Left cardiac atrium (tissue), 4 donors: Measurements from ENCODE around the gene PON1. TPM values are rescaled to one million over a fixed set of nuclear protein-coding genes. Genes with fewer than 3 reads are reported as not detected.

ENCODE experiments used
- ATAC-seq, 2 donors: fragments of 200-7000 bp; cut with Tn5 transposase; one replicate each; pipeline ENCODE4 v1.9.1; 2020; ENCODE audit warnings: mild to moderate bottlenecking in 2 of 2, moderate library complexity in 2 of 2
- DNase-seq: peaks from one replicate; pipeline ENCODE4 v3.0.0-alpha.2; 2020
- intact Hi-C, 2 donors: fragments of 100-400 bp; cut with DNase I; formaldehyde crosslinking; loops; one replicate each; pipeline versions ENCODE4 v1.14.1 to v1.15.1; 2022 to 2023
- total RNA-seq, 2 donors: library from RNA; stranded (reverse); fragmentation: NEBNext Ultra II Directional; extraction: Animal tissue kit (Norgen Biotek cat#: 25700); gene quantifications; one replicate each; pipeline ENCODE4 v1.2.1, GENCODE V29; 2021
- donor health status: DM: no; HTN: yes; CAD: no.
- donor health status: DM: no; HTN: yes; CAD: no; lungs with severe emphysema.
- donor health status: DM: yes; HTN: yes; CAD: no.
- donor health status: Dilated cardiomyopathy.

Gene PON1
- total RNA-seq, 2 donors from 2014 or later = not detected

DNA sequence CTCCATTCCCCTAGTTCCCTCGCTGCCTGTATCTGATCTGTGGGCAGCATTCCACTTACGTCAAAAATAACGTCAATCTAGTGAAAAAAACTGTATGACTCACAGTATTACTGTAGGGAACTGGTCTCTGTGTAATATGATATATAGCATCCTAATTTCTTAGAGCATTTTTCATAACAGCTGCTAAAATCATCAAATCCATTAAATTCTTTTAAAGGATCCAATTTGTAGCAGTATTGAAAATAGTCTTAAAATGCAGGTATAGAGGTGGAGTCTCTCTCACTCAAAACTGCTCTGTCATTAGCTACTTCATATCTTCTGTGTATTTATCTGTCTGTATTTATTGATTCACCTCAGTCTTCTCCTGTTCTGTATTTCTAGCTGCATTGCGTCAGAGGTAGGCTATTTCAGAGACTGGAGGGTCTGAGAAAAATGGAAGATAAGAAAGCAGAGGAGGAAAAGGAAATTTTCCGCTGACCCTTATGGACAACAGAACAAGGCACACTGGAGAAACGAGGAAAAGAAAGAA, 59.9 kb downstream of the PON1 start:
- intact Hi-C loops = no loop called here
- DNase-seq (no peak), ATAC-seq (peak; percentile 34 to 75)

DNA sequence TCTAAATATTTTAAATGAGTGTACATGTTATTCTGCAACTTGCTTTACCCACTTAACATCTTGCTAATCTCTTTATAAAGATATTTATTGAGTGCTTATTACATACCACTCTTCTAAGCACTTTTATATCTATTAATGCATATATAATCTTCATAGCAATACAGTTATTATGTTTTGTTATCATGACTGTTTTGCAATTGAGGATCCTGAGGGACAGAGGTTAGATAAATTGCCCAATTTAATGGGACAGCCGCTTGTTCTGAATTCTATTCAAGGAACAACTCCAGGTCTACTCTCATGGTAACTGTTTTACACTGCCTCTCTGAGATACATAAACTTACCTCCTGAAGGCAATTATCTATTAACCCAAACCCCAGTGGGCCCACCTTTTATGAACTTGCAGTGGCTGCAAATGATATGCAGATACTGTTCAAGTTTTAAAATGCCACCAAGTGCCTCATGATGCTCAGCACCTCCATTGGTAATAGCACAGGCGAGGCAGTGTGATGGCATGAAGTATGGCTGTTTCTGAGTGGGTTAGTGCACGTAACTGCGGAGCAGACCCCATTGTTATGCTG, 60.5 kb downstream of the PON1 start:
- ATAC-seq (no peak), DNase-seq (no peak)
- intact Hi-C loops = no loop called here

DNA sequence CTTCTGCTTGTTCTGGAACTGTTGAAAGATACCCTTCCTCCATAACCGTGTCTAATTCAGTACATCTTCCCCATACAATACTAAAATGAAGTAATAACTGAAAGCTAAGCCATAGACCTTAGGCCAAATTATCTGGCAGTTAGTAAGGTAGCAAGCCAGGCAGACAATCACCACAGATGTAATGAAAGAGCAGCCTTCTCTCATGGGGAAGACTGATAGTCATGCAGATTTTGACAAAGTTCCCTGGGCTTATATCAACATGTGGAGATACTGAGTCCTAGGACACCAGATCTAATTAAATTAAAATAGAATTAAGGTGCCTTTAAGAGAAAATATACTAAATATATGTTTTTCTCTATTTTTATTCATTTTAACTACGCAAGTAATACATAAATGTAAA, 61.5 kb downstream of the PON1 start:
- no peak for ATAC-seq
- no peak for DNase-seq
- intact Hi-C loops = no loop called here

DNA sequence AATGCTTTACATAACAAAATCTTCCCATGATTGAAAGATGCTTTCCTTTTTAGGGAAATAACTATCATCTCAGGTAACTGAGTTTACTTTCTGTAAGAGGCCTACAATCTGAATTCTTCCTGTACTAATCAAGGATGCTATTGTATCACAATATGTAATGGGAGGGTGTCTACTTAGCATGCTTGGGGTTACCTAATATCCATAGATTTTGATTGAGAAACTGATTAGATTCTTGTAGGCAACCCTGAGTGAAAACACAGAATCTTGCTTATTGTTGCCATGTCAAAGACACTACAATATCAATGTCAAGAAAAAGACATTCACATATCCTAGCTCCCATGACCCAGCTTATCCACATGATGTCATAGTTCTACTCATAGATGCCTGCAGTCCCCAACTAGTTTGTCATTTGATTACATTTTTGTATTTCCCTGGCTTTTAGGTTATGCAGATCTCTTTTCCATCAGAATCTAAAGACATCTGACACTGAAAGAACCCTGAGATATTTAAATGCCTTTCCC, 62.4 kb downstream of the PON1 start:
- DNase-seq (no peak), ATAC-seq (no peak)
- intact Hi-C loops = no loop called here

DNA sequence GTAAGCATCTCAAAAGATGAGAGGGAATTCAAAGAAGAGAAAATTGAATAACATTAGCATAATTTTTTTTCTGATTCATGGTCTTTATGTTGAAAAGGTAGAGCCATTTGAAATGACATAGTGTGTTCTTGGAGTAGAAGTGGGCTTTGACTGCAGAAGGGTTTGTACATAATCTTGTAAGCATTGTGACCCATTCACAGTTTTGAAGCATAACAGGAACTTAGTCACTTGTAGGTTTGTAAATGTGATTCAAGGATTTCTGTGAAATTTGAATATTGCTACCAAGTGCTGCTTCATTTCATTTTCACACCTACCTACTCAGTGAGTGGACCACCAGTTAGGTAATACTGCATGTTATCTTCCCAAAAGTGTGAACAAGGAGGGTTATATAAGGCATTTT, 68.6 kb downstream of the PON1 start:
- ATAC-seq (no peak), DNase-seq (no peak)
- intact Hi-C loops = no loop called here

DNA sequence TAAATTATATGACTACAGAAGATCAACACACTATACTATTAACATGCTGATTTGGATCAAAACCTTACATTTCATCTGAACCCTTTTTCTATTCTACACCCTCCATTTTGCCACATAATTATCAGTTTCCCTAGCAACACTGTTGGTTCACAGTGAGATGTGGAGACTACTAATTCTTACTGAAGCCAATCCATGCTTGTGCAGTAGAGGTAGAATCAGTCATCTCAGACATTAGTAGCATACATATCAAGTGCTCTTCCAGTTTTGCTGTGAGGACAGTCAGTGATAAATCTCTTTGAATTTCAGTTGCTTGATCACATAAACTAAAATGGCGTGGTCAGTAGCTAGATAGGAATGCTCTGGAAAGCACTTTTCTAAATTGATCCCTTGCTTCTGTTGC, 70.3 kb downstream of the PON1 start:
- DNase-seq (no peak), ATAC-seq (no peak)
- intact Hi-C loops = no loop called here

- DNase-seq (no peak), ATAC-seq (no peak)
- intact Hi-C loops = no loop called here
These were observed 72.4 kb downstream of the PON1 start for GRCh38 chr7:95251966-95252365.

DNA sequence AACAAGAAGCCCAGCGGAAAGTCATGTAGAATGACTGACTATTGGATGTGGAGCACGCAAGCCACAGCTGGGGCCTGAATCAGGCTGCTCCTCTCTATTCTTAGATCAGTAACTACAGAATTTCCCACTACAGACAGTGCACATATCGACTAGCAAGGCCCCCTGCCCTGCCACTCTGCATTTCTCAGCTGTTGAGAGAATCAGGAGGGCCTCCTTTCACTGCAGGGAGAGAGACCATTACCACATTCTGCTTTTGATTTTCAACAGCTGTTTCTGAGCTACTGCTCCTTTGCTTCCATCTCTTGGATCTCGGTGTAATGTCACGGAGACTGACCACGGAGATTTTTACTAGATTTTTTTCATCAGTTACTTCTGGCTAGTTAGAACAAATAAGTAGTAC, 73.8 kb downstream of the PON1 start:
- no peak for DNase-seq
- ATAC-seq = no peak
- intact Hi-C loops = no loop called here

Other genes starting within 250 kb of the PON1 start
- gene PON3, start 71.8 kb upstream of the PON1 start, total RNA-seq = 1 to 10 TPM in 1 of 2 donors, under 1 TPM in 1; 0.99 to 1.6 TPM
- gene PON2, start 110.5 kb upstream of the PON1 start, total RNA-seq = 10 to 100 TPM; 45.5 to 53.1 TPM
- 1 to 10 TPM in 1 of 2 donors, under 1 TPM in 1; 0.71 to 3.5 TPM for gene ASB4, start 161.4 kb upstream of the PON1 start, total RNA-seq